Measurements from ENCODE around the gene P3H1.

- no peak for TF ChIP-seq EZH2phosphoT487 (IDR thresholded peaks at IDR 0.05; ENCODE audit: low read depth, severe bottlenecking, unreplicated experiment)
- TF ChIP-seq CTCF (IDR thresholded peaks at IDR 0.05; ENCODE audit: poor library complexity) = no peak
- TF ChIP-seq EZH2 (IDR thresholded peaks at IDR 0.05; ENCODE audit: borderline replicate concordance) = no peak
These were observed 9.7 kb upstream of the P3H1 start for GRCh38 chr1:42776502-42776901.

Data from hepatocyte (in vitro differentiated cells).